Activated CD8-positive, alpha-beta T cell treated with anti-CD3 and anti-CD28 coated beads, Interleukin-2, amount 10 ng/mL, durations not matched to agents 7 days and 5 days (primary cell): Measurements from ENCODE around the gene SRSF12. TPM values are rescaled to one million over a fixed set of nuclear protein-coding genes. Genes with fewer than 3 reads are reported as not detected.

ENCODE experiments used
- ATAC-seq: fragments of 150-1000 bp; cut with Tn5 transposase; one replicate; pipeline ENCODE4 v1.10.0; 2021; ENCODE audit warnings: moderate library complexity
- CTCF ChIA-PET: fragments of 350-600 bp; sonication (Branson Sonifier 250); formaldehyde crosslinking; loops from one replicate; lab custom pipeline; 2021; ENCODE audit warnings: antibody characterized with exemption; lab: Charles Lee
- POLR2A ChIA-PET: fragments of 350-600 bp; sonication (Branson Sonifier 250); formaldehyde crosslinking; loops from one replicate; lab custom pipeline; 2021; ENCODE audit warnings: antibody characterized with exemption; lab: Charles Lee
- DNase-seq: peaks from one replicate; pipeline ENCODE4 v3.0.0-alpha.2; 2020
- H3K27ac Mint-ChIP-seq: one replicate; pipeline ENCODE4 v1.8.0; 2021; ENCODE audit warnings: mild to moderate bottlenecking, mixed read lengths
- H3K27me3 Mint-ChIP-seq: one replicate; pipeline ENCODE4 v1.8.0; 2021; ENCODE audit warnings: low read depth, mixed read lengths
- H3K36me3 Mint-ChIP-seq: one replicate; pipeline ENCODE4 v1.8.0; 2021; ENCODE audit warnings: low read depth, mixed read lengths
- H3K4me1 Mint-ChIP-seq: one replicate; pipeline ENCODE4 v1.8.0; 2021; ENCODE audit warnings: low read depth, mixed read lengths
- H3K4me3 Mint-ChIP-seq: one replicate; pipeline ENCODE4 v1.8.0; 2021; ENCODE audit warnings: mild to moderate bottlenecking, mixed read lengths
- H3K9me3 Mint-ChIP-seq: one replicate; pipeline ENCODE4 v1.8.0; 2022; ENCODE audit warnings: mixed read lengths; ENCODE audit not compliant: insufficient read depth
- total RNA-seq, 2 experiments: library from RNA; stranded (reverse); gene quantifications; one replicate each; pipeline ENCODE4 v1.2.3, GENCODE V29; 2021

Gene SRSF12
- total RNA-seq, result not detected

- Mint-ChIP-seq H3K27me3 (peaks cover 25% of the 10 kb centered on the region), H3K9me3 (no peaks in the 10 kb centered on the region), H3K36me3 (peaks cover 2% of the 10 kb centered on the region), H3K4me1 (peaks cover 8% of the 10 kb centered on the region), H3K27ac (no peak within 1 kb of the TSS), H3K4me3 (peak within 1 kb of the TSS; percentile 78)
- POLR2A ChIA-PET, result interaction anchor here (0.6 to 1.6 kb wide), 3 partner anchors 29 to 37 kb away, joined by 3 to 9 read pairs (median 7); partner anchors contain the start of gene PNRC1
- peak; percentile 94 for ATAC-seq
- CTCF ChIA-PET, result interaction anchor here (0.8 to 2.7 kb wide), 4 partner anchors 32 to 135 kb away, joined by 3 to 15 read pairs (median 5); no protein-coding TSS in a partner anchor
- peak; percentile 43 for DNase-seq
Measured at GRCh38 chr6:89117211-89118108, at the start of gene SRSF12. TSS of gene SRSF12 (minus strand) at chr6:89118071. CDS start at chr6:89117887, 184 bp downstream.

GRCh38 chr6:89162047-89162371, 44.1 kb upstream of the SRSF12 start:
- Mint-ChIP-seq H3K36me3 (peaks cover 33% of the 10 kb centered on the region), H3K4me3 (no peak overlapping the region), H3K9me3 (no peaks in the 10 kb centered on the region), H3K27ac (no peak overlapping the region), H3K4me1 (no peaks in the 10 kb centered on the region), H3K27me3 (no peaks in the 10 kb centered on the region)
- no peak for DNase-seq
- POLR2A ChIA-PET, result interaction anchor here (0.6 kb wide), 1 partner anchor 195 kb away, joined by 3 read pairs; no protein-coding TSS in a partner anchor
- ATAC-seq, result no peak
- CTCF ChIA-PET, result interaction anchor here (0.8 kb wide), 1 partner anchor 270 kb away, joined by 4 read pairs; no protein-coding TSS in a partner anchor

- Mint-ChIP-seq H3K4me3 (no peak overlapping the region), H3K36me3 (peaks cover 34% of the 10 kb centered on the region), H3K9me3 (no peaks in the 10 kb centered on the region), H3K4me1 (no peaks in the 10 kb centered on the region), H3K27me3 (no peaks in the 10 kb centered on the region), H3K27ac (no peak overlapping the region)
- DNase-seq (no peak), ATAC-seq (no peak)
- POLR2A ChIA-PET, result no interaction called here
- CTCF ChIA-PET, result interaction anchor here (0.8 kb wide), 1 partner anchor 271 kb away, joined by 4 read pairs; no protein-coding TSS in a partner anchor
Measured at GRCh38 chr6:89161326-89162046, 43.6 kb upstream of the SRSF12 start.

- ChIA-PET POLR2A (no interaction called here), CTCF (interaction anchor here (1.3 to 1.8 kb wide), 2 partner anchors 10 to 178 kb away, joined by 4 to 5 read pairs; no protein-coding TSS in a partner anchor)
- Mint-ChIP-seq H3K9me3 (no peaks in the 10 kb centered on the region), H3K27ac (no peak overlapping the region), H3K4me1 (no peaks in the 10 kb centered on the region), H3K4me3 (no peak overlapping the region), H3K36me3 (peaks cover 34% of the 10 kb centered on the region), H3K27me3 (no peaks in the 10 kb centered on the region)
- no peak for ATAC-seq
- DNase-seq, result no peak
Measured at GRCh38 chr6:89160331-89161092, 42.6 kb upstream of the SRSF12 start.

- ChIA-PET POLR2A (interaction anchor here (0.7 kb wide), 1 partner anchor 187 kb away, joined by 4 read pairs; no protein-coding TSS in a partner anchor), CTCF (interaction anchor here (0.6 to 1.5 kb wide), 3 partner anchors 9 to 368 kb away, joined by 3 read pairs; no protein-coding TSS in a partner anchor)
- Mint-ChIP-seq H3K4me1 (peaks cover 3% of the 10 kb centered on the region), H3K27me3 (no peaks in the 10 kb centered on the region), H3K9me3 (no peaks in the 10 kb centered on the region), H3K27ac (no peak overlapping the region), H3K36me3 (peaks cover 45% of the 10 kb centered on the region), H3K4me3 (no peak overlapping the region)
- no peak for ATAC-seq
- DNase-seq, result no peak
Measured at GRCh38 chr6:89154131-89154530, 36.3 kb upstream of the SRSF12 start.

GRCh38 chr6:89148016-89148750, 30.3 kb upstream of the SRSF12 start:
- peaks cover 38% of the 10 kb centered on the region for H3K4me1 Mint-ChIP-seq
- no peak for ATAC-seq

GRCh38 chr6:89146718-89147700, 29.1 kb upstream of the SRSF12 start:
- POLR2A ChIA-PET, result interaction anchor here (0.7 to 4.6 kb wide), 8 partner anchors 10 to 682 kb away, joined by 3 to 115 read pairs (median 3); partner anchors contain the start of genes CASP8AP2, PNRC1, SRSF12 and UBE2J1
- peak overlapping the region; percentile 79 for H3K4me3 Mint-ChIP-seq
- H3K9me3 Mint-ChIP-seq, result no peaks in the 10 kb centered on the region
- H3K27me3 Mint-ChIP-seq, result no peaks in the 10 kb centered on the region
- peaks cover 38% of the 10 kb centered on the region for H3K4me1 Mint-ChIP-seq
- CTCF ChIA-PET, result interaction anchor here (0.6 to 4.3 kb wide), 11 partner anchors 11 to 229 kb away, joined by 3 to 27 read pairs (median 4); no protein-coding TSS in a partner anchor
- DNase-seq (peak; percentile 58), ATAC-seq (no peak)
- peaks cover 25% of the 10 kb centered on the region for H3K36me3 Mint-ChIP-seq
- peak overlapping the region; percentile 82 for H3K27ac Mint-ChIP-seq

More at GRCh38 chr6:89148016-89148750, 30.3 kb upstream of the SRSF12 start:
- H3K27ac Mint-ChIP-seq, result no peak overlapping the region
- no peaks in the 10 kb centered on the region for H3K27me3 Mint-ChIP-seq
- ChIA-PET CTCF (interaction anchor here (1.6 kb wide), 1 partner anchor 166 kb away, joined by 4 read pairs; no protein-coding TSS in a partner anchor), POLR2A (interaction anchor here (0.6 kb wide), 1 partner anchor 66 kb away, joined by 4 read pairs; no protein-coding TSS in a partner anchor)
- peak overlapping the region; percentile 52 for H3K4me3 Mint-ChIP-seq
- no peaks in the 10 kb centered on the region for H3K9me3 Mint-ChIP-seq
- no peak for DNase-seq
- peaks cover 29% of the 10 kb centered on the region for H3K36me3 Mint-ChIP-seq

- peak within 1 kb of the TSS; percentile 96 for H3K27ac Mint-ChIP-seq
- peaks cover 38% of the 10 kb centered on the region for H3K4me1 Mint-ChIP-seq
- CTCF ChIA-PET, result interaction anchor here (0.9 to 4.3 kb wide), 13 partner anchors 12 to 230 kb away, joined by 3 to 27 read pairs (median 5); no protein-coding TSS in a partner anchor
- ATAC-seq (peak; percentile 87), DNase-seq (peak; percentile 78)
- peak within 1 kb of the TSS; percentile 88 for H3K4me3 Mint-ChIP-seq
- H3K27me3 Mint-ChIP-seq, result no peaks in the 10 kb centered on the region
- H3K9me3 Mint-ChIP-seq, result no peaks in the 10 kb centered on the region
- H3K36me3 Mint-ChIP-seq, result peaks cover 19% of the 10 kb centered on the region
- POLR2A ChIA-PET, result interaction anchor here (0.6 to 4.6 kb wide), 12 partner anchors 11 to 683 kb away, joined by 3 to 115 read pairs (median 3); partner anchors contain the start of genes CASP8AP2, PNRC1, RNGTT and SRSF12
Measured at GRCh38 chr6:89145956-89146717, 28.3 kb upstream of the SRSF12 start, which contains the start of gene PM20D2. TSS of gene PM20D2 (plus strand) at chr6:89146055. CDS start at chr6:89146145, 90 bp downstream.
